ENCODE measurements around the gene OLFM4. TPM values are rescaled to one million over a fixed set of nuclear protein-coding genes. Genes with fewer than 3 reads are reported as not detected.

The OLFM4 gene
- total and polyA plus RNA-seq, 2 of the 8 experiments (the other 6 are each of a cell fraction or from before 2014, with no cell fraction given): not detected

DNA sequence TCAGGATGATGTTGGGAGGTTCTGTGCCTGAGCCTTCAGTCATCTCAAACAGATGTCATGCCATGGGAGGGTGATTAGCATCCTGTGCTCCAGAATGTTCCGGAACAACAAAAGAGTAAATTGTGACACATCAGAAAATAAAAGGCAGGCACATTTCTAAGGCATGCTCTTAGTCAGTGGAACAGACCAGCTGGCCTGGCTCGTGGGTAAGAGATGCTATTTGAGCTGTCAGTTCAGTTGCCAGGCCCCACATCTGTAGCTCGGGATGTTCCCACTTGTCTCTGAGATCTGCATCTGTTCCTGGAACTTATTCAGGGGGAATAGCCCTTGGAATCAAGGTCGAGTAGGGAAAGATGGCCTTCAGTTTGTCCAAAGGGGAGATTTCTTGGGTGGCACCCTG lies 26.0 kb downstream of the OLFM4 start (continued):
- TF ChIP-seq, protein P1, sequence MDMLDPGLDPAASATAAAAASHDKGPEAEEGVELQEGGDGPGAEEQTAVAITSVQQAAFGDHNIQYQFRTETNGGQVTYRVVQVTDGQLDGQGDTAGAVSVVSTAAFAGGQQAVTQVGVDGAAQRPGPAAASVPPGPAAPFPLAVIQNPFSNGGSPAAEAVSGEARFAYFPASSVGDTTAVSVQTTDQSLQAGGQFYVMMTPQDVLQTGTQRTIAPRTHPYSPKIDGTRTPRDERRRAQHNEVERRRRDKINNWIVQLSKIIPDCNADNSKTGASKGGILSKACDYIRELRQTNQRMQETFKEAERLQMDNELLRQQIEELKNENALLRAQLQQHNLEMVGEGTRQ (IDR thresholded peaks at IDR 0.05; ENCODE audit: low read length): no peak
- TF ChIP-seq EP300 (IDR thresholded peaks at IDR 0.05; ENCODE audit: borderline replicate concordance in 1 of 2, low read depth in 2 of 2, low read length in 2 of 2): no peak
